ENCODE measurements around the gene TRPV6.

TRPV6 gene

GRCh38 chr7:142882338-142882678, 3.2 kb downstream of the TRPV6 start:
- DNase-seq: no peak

- no peak for DNase-seq
Observed at GRCh38 chr7:142881586-142882337, 3.8 kb downstream of the TRPV6 start.

- no peak for DNase-seq
Observed at GRCh38 chr7:142880876-142881505, 4.6 kb downstream of the TRPV6 start.

- no peak for DNase-seq
Observed at GRCh38 chr7:142879060-142879459, 6.5 kb downstream of the TRPV6 start.

GRCh38 chr7:142878315-142878714, 7.2 kb downstream of the TRPV6 start:
- DNase-seq: no peak

GRCh38 chr7:142876991-142877910, 8.3 kb downstream of the TRPV6 start:
- no peak for DNase-seq

GRCh38 chr7:142876236-142876960, 9.1 kb downstream of the TRPV6 start:
- no peak for DNase-seq

GRCh38 chr7:142875456-142875855, 10.1 kb downstream of the TRPV6 start:
- no peak for DNase-seq

GRCh38 chr7:142874837-142875236, 10.7 kb downstream of the TRPV6 start:
- DNase-seq: no peak

- no peak for DNase-seq
Observed at GRCh38 chr7:142874409-142874808, 11.1 kb downstream of the TRPV6 start.

- no peak for DNase-seq
Observed at GRCh38 chr7:142873871-142874270, 11.7 kb downstream of the TRPV6 start.

GRCh38 chr7:142873281-142873784, 12.2 kb downstream of the TRPV6 start:
- no peak for DNase-seq

GRCh38 chr7:142872106-142872675, 13.4 kb downstream of the TRPV6 start:
- DNase-seq: no peak

GRCh38 chr7:142871260-142872105, 14.1 kb downstream of the TRPV6 start:
- DNase-seq: no peak

- no peak for DNase-seq
Observed at GRCh38 chr7:142870566-142871259, 14.8 kb downstream of the TRPV6 start.

GRCh38 chr7:142870147-142870559, 15.4 kb downstream of the TRPV6 start:
- DNase-seq: no peak

GRCh38 chr7:142869434-142869833, 16.1 kb downstream of the TRPV6 start:
- no peak for DNase-seq

GRCh38 chr7:142868986-142869415, 16.5 kb downstream of the TRPV6 start:
- DNase-seq: no peak

GRCh38 chr7:142868188-142868985, 17.2 kb downstream of the TRPV6 start:
- no peak for DNase-seq

Data from stimulated activated naive CD4-positive, alpha-beta T cell treated with Interleukin-2 at 50 U/mL for 16 hours (primary cell).